Colonic mucosa (tissue), 4 donors: ENCODE results near the gene CCNY. TPM values are rescaled to one million over a fixed set of nuclear protein-coding genes. Genes with fewer than 3 reads are reported as not detected.

Source experiments
- DNase-seq: peaks from one replicate; pipeline ENCODE4 v3.0.0-alpha.2; 2020
- H3K27ac ChIP-seq: fragments of 200-600 bp; one replicate; pipeline ENCODE4 v1.8.0; 2021
- H3K27me3 ChIP-seq: fragments of 200-600 bp; one replicate; pipeline ENCODE4 v1.8.0; 2021
- H3K36me3 ChIP-seq: fragments of 200-600 bp; one replicate; pipeline ENCODE4 v1.8.0; 2021
- H3K4me1 ChIP-seq: fragments of 200-600 bp; one replicate; pipeline ENCODE4 v1.8.0; 2021; ENCODE audit warnings: mild to moderate bottlenecking
- H3K4me3 ChIP-seq: fragments of 200-600 bp; one replicate; pipeline ENCODE4 v1.8.0; 2021
- H3K9ac ChIP-seq, 2 donors: one replicate each; pipeline ENCODE4 v1.7.0; 2013; ENCODE audit warnings: control low read depth in 2 of 2, low read depth in 2 of 2, low read length in 2 of 2
- H3K9me3 ChIP-seq: fragments of 200-600 bp; one replicate; pipeline ENCODE4 v1.8.0; 2021
- CTCF ChIP-seq: fragments of 200-600 bp; IDR thresholded peaks from one replicate; pipeline ENCODE4 v1.8.0; 2022; ENCODE audit warnings: antibody characterized with exemption, mild to moderate bottlenecking
- intact Hi-C: fragments of 100-400 bp; cut with DNase I; formaldehyde crosslinking; loops from one replicate; pipeline ENCODE4 v1.14.1; 2022
- total RNA-seq, 2 donors: library from RNA; stranded (reverse); fragmentation: NEBNext Ultra II Directional in 1 of 2; extraction: Animal tissue kit (Norgen Biotek cat#: 25700) in 1 of 2; gene quantifications; one replicate each; pipeline ENCODE4 v1.2.1, GENCODE V29; 2021
- donor health status: healthy.
- donor health status: DM: no; HTN: no; CAD: no.
- donor health status: DM: no; HTN: no; CAD: no.

Gene CCNY
- total RNA-seq, 2 donors from 2014 or later = 43.5 to 68.6 TPM

- Histone ChIP-seq H3K36me3 (no peaks in the 10 kb centered on the region), H3K4me3 (no peak overlapping the region), H3K27ac (no peak overlapping the region), H3K9me3 (no peaks in the 10 kb centered on the region), H3K27me3 (no peaks in the 10 kb centered on the region), H3K9ac (no peak overlapping the region), H3K4me1 (peaks cover 8% of the 10 kb centered on the region)
- intact Hi-C loops = no loop called here
- DNase-seq = no peak
- TF ChIP-seq CTCF = no peak
Observed at GRCh38 chr10:35391153-35391953, 55.0 kb downstream of the CCNY start.

DNA sequence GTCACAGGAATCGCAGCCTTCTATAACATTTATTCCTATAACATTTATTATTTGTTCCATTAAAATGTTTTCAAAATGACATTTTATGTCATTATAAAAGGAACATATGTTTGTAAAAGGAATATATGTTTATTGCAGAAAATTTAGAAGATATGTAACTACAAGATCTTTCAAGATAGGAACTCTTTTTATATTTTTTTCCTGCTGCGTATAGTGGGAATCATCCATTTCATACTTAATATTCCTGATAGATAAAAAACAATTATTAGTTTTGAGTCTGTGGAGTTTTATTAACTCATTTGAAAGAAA, 55.6 kb downstream of the CCNY start:
- no peaks in the 10 kb centered on the region for H3K27me3 ChIP-seq
- intact Hi-C loops = no loop called here
- no peaks in the 10 kb centered on the region for H3K36me3 ChIP-seq
- no peak overlapping the region for H3K27ac ChIP-seq
- H3K4me1 ChIP-seq = peaks cover 6% of the 10 kb centered on the region
- no peaks in the 10 kb centered on the region for H3K9me3 ChIP-seq
- H3K4me3 ChIP-seq = no peak overlapping the region
- no peak for TF ChIP-seq CTCF
- DNase-seq = no peak
- no peak overlapping the region for H3K9ac ChIP-seq

- H3K36me3 ChIP-seq = no peaks in the 10 kb centered on the region
- no peak overlapping the region for H3K9ac ChIP-seq
- intact Hi-C loops = no loop called here
- H3K4me1 ChIP-seq = no peaks in the 10 kb centered on the region
- no peak overlapping the region for H3K27ac ChIP-seq
- no peaks in the 10 kb centered on the region for H3K9me3 ChIP-seq
- no peaks in the 10 kb centered on the region for H3K27me3 ChIP-seq
- H3K4me3 ChIP-seq = no peak overlapping the region
- no peak for TF ChIP-seq CTCF
- no peak for DNase-seq
Observed at GRCh38 chr10:35392482-35393228, 56.3 kb downstream of the CCNY start.

DNA sequence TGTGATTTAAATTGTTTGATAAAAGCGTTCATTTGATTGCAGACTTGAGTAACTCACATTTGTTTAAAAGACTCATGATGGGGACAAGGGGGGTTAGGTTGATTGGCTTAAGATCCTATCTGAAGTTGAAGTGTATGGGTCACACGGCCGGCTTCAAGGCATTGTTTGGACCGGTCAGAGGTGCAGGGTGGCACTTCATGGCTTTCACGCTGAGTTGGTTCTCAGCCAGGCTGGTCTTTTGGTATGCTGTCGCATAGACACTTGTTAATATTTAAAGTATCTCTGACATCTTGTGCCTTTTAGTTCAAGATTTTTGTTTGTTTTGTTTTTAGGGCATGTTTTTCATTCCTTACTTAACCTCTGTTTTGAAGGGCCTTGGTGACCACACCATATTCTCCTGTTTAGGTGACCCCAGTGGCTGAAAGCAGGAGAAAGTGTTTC, 58.1 kb downstream of the CCNY start:
- H3K4me3 ChIP-seq = no peak overlapping the region
- no peaks in the 10 kb centered on the region for H3K4me1 ChIP-seq
- intact Hi-C loops = no loop called here
- no peaks in the 10 kb centered on the region for H3K36me3 ChIP-seq
- H3K9me3 ChIP-seq = no peaks in the 10 kb centered on the region
- no peak for DNase-seq
- no peak for TF ChIP-seq CTCF
- H3K27me3 ChIP-seq = no peaks in the 10 kb centered on the region
- no peak overlapping the region for H3K27ac ChIP-seq
- no peak overlapping the region for H3K9ac ChIP-seq

DNA sequence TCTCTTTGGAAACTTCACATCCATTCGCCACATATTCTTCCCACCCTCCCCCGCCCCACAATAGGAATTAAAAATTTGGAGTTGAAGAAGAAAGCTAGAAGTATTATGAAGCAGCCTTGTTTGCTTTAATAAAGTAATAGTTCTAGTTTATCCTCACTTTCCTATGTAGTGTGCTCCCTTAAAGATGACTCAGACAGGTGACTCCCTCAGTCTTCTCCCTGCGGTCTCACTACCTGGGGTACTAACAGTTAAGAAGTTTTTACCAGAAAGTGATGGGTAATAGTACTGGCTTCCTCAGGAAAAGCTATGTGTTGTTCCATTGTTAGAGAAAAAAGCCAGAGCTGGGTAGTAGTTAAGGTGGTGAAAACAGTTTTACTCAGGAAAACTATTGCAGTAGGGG, 58.6 kb downstream of the CCNY start:
- Histone ChIP-seq H3K4me1 (no peaks in the 10 kb centered on the region), H3K27ac (no peak overlapping the region), H3K36me3 (no peaks in the 10 kb centered on the region), H3K4me3 (no peak overlapping the region), H3K9me3 (no peaks in the 10 kb centered on the region), H3K9ac (no peak overlapping the region), H3K27me3 (no peaks in the 10 kb centered on the region)
- TF ChIP-seq CTCF = no peak
- intact Hi-C loops = no loop called here
- DNase-seq = no peak
